Fibroblast of skin of right quadriceps (primary cell): Measurements from ENCODE around the gene DNAJA4.

Source experiments
- DNase-seq: peaks from one replicate; pipeline ENCODE4 v3.0.0-alpha.2; 2013

The DNAJA4 gene

DNA sequence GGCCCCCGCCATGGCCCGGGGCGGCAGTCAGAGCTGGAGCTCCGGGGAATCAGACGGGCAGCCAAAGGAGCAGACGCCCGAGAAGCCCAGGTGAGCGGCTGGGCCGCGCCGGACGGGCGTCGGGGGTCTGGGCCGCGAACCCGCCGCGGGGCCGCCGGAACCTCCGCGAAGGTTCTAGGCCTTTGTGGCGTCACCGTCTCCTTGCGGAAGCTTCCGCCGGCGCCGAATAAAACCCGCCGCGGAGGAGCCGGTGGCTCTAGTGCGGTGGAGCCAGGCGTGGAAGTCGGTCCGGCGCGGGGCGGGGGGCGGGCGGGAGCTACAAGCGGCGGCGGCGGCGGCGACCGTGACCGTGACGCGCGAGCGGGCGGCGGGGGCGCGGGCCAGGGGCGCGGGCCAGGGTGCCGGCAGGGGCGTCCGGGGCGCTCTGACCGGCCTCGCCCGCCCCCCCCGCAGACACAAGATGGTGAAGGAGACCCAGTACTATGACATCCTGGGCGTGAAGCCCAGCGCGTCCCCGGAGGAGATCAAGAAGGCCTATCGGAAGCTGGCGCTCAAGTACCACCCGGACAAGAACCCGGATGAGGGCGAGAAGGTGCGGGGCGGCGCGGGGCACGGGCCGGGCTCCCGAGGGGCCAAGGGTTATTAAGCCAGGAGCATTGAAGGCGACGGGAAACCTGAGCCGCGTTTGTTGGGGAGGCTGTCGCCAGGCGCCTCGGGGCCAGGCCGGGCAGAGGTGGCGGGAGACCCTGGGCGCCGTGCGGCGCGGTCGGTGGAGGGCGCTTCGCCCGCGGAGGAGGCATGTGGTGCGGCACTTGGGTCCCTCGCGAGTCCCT, at the start of gene DNAJA4:
DNAJA4 (plus strand) TSS at position 259 of the 833 bp plus-strand sequence; CDS start at position 461, 202 bp downstream.
- peak; percentile 45 for DNase-seq

DNA sequence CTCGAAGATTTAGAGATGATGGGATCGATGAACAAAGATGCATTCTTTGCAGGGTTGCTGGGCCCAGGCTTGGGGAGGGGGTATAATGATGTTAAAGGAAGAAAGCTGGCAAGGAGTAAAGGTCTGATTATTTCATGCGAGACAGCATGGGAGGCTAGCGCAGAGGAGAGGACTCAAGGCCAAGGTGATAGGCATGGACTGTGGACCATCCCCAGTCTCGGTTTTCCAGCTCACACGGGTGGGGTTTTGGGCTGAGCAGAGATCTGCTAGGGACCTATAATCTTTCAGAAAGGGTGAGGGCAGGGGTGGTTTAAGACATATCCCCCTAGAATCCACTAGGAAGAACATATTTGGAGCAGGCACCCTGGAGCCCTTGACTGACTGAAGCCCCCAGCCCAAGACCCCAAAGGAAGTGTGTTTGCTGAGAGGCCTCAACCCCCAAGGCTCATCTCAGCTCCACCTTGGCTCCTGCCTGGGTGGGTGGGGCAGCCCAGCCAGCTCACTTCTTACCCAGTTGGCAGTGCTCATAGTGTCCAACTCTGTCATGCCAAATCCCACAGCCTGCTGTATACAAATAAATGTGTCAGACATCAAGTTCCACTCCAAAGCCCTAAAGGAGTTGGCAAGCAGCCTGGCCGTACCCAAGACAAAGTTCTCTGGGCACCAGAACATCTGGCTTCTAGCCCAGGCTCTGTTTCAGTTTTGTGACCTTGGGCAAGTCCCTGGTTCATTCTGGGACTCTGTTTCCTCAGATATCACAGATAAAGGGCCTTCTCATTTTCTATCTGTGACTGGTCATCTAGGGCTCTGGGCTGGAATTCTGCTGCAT, 47.9 kb upstream of the DNAJA4 start:
- DNase-seq: no peak

DNA sequence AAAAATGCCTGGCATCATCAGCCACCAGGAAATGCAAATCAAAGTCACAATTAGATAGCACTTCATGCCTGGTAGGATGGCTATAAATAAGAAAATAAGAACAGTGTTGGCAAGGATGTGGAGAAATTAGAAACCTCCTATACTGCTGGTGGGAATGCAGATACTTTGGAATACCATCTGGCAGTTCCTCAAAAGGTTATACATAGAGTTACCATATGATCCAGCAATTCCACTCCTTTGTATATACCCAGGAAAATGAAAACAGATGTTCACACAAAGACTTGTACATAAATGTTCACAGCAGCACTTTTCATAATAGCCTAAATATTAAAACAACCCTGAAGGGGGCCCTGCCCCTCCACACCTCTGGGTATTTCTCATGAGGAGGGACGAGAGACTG, 43.6 kb upstream of the DNAJA4 start:
- peak; percentile 21 for DNase-seq

DNA sequence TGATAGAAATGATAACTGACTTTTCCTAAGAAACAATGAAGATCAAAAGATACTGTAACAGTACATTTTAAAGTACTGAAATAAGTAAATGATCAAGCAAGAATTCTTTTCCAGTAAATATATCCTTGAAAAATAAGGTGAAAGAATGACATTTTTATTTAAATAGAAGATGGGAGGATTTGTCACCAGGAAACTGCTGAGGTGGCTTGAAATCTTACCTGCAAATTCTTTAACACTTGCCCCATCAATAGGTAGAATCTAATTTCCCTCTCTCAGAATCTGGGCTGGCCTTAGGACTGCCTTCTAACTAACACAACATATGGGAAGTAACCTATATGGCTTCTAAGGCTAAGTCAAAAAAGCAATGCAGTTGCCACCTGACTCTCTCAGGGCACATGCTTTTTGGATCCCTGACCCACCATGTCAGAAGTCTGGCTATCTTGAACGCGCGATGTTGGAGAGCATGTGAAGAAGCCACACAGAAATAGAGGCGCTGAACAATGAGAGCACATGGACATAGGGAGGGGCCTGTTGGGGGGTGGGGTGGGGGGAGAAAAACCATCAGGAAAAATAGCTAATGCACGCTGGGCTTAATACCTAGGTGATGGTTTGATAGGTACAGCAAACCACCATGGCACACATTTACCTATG, 41.5 kb upstream of the DNAJA4 start:
- no peak for DNase-seq

DNA sequence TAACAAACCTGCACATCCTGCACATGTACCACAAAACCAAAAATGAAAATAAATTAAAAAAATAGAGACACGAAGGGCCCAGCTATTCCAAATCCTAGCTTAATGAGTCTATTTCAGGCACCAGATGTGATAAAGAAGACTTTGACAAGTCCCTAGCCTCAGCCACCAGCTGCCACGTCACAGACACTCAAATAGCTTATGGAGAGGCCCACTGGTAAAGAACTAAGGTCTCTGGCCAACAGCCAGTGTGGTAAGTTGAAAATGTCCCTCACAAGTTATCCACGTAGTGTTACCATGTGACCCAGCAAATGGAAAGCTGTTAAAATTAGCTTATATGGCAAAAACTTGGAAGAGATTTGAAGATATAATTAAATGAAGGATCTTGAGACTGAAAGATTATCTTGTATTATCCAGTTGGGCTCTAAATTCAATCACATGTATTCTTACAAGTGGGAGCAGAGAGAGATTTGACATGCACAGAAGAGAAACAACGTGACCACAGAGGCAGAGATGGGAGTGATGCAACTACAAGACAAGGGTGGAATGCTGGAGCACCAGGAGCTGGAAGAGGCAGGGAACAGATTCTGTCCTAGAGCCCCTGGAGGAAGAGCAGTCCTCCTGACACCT, 40.9 kb upstream of the DNAJA4 start:
- peak; percentile 17 for DNase-seq

DNA sequence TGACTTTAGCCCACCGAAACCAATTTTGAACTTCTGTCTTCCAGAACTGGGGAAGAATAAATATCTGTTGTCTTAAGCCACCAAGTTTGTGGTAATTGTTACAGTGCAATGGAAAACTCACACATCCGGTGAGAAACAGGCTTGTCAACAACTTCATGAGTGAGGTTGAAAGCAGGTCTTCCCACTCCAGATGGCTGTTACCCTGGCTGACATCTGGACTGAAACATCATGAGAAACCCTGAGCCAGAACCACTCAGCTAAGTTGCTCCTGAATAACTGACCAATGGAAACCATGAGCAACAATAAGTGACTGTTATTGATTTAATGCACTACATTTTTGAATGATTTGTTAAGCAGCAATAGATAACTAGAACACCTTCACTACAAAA, 40.3 kb upstream of the DNAJA4 start:
- no peak for DNase-seq

DNA sequence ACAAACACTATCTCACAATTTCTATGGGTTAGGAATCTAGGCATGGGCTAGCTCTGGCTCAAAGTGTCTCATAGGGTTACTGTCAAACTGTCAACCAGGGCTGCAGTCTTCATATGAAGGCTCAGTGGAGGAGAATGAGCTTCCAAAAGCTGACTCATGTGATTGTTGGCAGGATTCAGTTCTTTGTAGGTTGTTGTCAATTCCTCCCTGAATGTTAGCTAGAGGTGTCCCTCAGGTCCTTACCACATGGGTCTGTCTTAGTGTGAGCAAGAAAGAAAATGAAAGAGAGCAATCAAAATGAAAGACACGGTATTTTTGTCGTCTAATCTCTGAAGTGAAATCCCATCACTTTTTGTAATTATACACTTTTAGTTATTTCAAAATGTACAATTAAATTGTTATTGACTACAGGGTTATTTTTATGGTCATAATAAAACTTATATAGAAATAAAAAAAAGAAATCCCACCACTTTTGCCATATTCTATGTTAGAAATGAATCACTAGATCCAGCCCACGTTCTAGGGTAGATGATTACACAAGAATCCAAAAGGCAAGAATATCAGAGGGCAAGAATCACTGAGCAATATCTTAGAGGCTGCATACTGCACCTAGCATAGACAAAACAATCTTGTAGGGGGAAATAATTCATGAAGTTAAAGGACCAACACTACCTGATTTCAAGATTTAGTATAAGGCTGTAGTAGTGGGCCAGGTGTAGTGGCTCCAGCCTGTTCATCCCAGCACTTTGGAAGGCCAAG, 38.4 kb upstream of the DNAJA4 start:
- DNase-seq: no peak

DNA sequence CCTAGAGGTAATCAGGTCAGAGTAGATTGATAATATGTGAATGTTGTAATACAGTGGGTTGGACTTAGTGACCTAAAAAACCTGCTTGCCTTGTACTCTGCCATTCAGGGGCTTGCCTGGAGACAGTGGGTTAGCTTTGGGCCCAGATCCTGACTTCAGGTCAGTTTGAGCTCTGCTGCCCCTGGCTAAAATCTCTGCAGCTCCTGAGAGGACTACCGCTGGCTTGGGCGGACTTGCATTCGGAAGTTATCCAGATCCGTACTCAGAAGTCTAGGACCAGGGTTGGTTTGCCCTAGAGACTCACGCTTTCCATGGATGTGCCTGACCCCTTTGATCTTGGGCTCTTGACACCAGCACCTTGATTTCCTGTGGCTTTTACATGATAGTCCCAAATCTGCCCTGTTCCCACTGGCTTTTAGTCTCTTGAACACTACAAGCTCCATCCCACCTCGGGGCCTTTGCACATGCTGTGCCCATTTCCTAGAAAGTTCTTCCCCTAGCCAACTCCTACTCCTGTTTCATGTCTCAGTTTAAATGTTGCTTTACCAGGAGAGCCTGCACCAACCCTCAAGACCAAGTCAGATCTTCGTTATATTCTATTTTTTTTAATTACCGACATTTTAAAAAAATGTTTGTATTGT, 35.9 kb upstream of the DNAJA4 start:
- no peak for DNase-seq

DNA sequence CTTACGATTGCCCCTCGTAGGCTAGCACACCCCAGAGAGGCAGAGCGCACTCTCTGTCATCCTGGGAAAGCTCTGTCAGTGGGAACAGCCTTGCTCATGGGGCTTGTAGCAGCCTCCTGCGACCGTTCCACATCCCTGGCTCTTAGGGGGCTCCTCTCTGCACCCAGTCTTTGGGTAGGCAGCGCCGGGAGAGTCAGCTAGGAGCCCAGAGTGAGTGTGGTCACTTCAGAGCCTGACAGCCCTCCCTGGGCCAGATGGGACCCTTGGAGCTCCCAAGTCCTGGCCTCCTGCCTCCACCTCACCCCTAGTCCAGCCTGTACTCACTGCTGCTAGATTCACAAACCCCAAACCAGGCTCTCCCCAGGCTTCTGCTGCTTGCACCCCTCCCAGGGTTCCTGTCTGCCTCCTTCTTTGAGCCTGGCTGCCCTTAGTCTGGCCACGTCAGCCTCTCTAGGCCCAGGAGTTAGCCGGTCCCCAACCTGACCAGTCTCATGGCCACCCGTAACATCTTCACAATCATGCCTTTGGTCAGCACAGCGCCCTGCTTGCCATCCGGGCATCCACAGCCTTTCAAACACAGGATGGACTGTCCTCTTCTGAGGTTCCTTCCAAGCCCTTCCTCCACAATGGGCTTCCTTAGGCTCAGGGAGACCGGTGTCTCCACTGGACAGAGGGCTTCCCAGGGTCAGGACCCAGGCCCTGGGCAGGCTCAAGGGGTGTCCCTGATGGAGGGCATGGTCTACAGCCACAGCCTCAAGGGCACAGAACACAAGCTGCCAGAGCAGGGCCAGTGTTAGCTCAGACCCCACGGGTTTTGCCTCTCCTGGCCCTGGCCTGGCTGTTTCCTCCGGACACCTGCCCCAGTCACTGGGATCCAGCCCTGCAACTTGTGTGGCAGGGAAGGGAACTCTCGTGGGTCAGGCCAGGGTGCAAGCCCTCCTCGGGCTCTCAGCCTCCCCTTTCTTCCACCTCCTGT, 34.6 kb upstream of the DNAJA4 start:
- DNase-seq: no peak

DNA sequence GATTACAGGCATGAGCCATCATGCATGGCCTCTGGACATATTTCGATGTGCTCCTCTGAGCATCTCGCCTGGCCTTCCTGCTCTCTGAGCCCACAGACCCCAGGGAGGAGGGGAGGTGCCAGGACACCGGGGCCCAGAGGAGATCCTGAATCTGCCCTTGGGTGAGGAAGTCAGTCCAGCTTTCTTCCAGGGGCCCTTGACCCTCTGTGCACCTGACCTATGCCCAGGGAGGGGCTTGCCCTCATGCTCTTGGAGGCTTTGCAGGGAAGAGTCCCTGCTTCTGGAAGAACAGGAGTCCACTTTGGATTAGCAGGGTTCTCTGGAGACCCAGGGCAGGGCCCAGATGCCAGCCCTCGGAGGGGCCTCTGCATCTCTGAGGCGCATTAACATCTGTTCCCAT, 31.4 kb upstream of the DNAJA4 start:
- DNase-seq: no peak

DNA sequence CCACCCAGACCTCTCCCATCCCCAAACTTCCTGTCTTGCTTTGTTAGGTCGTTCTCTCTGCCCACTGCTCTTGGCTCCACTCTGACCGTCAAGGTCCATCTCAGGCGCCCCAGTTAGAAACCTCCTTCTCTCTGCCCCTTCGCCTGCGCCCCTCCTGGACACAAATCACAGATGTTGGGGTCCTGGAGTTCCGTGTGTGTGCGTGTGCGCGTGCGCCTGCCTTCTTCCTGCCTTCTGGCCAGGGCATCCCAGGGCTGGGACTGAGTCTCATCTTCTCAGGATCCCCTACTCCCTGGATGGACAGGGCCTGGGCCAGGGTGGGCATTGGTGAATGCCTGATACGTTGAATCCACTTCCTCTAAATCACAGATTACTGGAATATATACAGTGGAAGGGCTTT, 30.9 kb upstream of the DNAJA4 start:
- no peak for DNase-seq

DNA sequence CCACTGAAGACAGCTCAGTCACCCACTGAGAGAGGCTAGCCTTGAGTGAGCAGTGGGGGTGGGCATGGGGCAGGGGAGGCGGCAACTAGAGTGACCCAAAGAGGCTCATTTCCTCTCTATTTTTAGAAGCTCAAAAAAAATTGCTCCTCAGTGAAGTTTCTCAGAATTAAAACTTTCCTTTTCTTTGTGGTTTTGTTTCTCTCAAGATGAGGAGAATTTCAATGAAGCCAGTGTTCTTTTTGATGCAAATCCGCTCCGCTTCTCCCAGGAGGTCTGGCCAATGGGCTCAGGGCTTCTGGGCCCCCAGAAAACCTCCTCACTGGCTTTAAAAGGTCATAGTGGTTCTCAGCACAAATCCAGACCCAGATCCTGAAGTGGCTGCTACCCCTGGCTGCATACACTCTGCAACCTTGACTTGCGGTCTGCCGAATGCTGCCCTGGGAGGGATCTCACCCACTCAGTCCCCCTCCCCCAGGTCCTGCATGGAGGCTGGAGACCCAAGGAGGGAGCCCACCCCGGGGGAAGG, 29.8 kb upstream of the DNAJA4 start, which contains the start of gene ACSBG1:
ACSBG1 (minus strand) TSS at position 51 of the 526 bp plus-strand sequence. CDS start 64 bp downstream, outside the sequence.
- no peak for DNase-seq

DNA sequence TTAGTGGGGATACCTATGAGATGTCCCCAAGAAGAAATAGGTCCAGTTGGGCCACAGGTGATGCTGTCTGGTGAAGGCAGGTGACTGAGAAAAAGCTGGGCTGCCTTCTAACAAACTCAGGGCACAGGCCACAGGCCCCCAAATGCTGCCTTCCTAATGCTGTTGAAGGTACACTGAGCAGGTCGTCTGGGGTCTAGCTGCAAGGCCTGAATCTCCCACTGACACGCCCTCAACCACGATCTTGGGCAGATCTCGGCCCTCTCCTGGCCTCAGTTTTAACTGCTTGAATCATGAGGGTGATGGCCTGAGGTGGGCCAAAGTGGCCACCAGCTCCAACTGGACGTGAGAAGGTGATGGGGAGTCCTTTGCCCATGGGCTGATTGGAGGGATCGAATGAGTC, 27.9 kb upstream of the DNAJA4 start:
- DNase-seq: no peak

DNA sequence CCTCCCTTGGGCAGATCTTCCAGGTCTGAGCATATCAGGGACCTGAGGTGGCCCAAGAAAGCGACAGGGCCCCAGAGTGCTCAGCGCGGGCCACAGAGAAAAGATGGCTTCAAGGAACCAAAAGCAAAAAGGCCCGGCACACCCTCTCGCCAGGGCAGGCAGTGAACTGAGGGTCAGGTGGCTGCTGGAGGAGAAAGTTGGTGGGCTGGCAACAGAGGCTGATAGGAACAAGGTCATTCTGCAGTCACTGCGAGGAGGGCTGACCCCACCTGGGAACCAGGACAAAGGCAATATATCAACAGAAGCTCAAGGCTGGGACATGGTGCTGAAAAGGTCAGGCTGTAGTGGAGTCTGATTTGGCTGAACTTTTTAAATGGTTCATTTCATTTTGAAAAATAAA, 27.2 kb upstream of the DNAJA4 start:
- no peak for DNase-seq

DNA sequence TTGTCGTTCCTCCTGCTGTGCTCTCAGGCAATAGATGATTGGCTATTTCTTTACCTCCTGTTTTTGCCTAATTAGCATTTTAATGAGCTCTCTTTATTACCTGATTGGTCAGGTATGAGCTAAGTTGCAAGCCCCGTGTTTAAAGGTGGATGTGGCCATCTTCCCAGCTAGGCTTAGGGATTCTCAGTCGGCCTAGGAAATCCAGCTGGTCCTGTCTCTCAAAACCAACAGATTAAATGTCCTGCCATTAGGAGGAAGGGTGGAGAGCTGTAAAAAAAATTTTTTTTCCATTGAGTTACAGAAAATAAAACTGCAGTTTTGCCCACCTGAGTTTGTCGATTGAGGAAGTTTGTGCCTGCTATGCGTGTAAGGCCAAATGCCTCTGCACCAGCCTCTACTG, 24.6 kb upstream of the DNAJA4 start:
- no peak for DNase-seq

DNA sequence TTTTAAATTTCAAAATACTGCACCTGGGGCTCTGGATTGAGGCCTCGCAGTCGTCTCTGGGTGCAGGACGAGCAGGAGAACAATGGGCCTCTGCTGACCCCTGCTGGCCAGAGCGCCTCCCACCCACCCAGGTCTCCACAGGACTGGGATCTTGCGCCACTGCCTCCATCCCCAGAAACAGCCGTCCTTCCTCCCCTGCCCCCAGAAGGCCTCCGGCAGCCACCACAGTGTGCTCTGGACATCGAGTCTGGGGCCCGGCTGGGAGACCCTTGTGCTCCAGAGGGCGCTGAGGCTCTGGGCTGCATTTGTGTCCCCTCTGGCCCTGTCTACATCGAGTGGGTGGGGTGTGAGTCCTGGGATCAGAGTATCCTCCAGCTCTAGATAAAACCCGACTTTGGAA, 23.3 kb upstream of the DNAJA4 start:
- DNase-seq: peak; percentile 61

DNA sequence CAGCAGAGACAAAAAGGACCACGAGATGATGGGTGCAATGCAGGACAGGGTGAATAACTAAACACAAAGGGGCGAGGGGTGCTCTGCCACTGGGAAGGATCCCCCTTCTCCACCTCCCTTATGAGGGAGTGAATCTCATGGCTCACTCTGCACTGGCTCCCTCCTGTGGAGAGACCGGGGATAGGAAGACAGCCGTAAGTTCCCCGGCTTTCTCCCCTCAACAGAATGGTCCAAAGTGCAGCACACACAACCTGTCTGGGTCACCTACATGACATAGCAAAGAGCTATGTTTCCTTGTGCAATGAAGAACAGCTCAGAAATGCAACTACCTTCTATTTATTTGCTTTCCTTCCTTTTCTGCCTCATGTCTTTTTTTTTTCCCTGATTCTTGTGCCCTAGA, 22.2 kb upstream of the DNAJA4 start:
- DNase-seq: no peak

DNA sequence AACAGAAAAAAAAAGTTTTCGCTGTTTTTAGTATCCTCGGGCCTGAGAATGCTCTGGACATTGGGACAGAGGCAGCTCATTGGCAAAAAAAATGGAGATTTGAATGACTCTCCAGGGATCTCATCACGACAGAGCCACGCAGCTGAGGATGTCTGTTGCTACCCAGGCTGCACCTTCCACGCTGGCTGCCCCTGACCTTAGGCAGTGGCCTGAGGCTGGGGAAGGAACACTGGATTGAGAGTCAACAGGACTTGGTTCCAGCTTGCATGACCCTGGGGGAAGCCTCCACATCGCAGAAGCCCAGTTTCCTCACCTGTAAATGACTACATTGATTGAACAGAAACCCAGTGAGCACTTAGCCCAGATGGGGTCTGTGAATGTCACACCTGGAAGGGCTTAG, 21.3 kb upstream of the DNAJA4 start:
- no peak for DNase-seq

DNA sequence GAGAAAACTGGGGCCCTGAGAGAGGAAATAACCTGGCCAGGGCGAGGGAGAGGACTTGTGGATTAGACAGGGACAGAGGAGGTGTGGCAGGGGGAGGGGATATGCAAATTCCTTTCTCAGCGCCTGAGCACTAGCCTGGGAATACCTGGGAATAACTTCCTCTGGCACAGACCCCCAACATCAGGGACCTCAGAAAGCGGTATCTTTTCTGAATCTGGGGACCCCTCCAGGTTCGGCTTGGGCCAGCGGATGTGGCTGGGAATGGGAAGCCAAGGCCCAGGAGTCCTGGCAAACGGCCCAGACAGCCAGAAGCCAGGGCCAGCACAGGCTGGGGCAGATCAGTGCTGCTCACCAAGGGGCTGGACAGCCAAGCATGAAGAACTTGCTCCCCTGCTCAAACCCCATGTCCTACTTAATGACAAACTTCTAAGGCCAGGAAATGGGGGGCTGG, 20.8 kb upstream of the DNAJA4 start:
- DNase-seq: no peak

DNA sequence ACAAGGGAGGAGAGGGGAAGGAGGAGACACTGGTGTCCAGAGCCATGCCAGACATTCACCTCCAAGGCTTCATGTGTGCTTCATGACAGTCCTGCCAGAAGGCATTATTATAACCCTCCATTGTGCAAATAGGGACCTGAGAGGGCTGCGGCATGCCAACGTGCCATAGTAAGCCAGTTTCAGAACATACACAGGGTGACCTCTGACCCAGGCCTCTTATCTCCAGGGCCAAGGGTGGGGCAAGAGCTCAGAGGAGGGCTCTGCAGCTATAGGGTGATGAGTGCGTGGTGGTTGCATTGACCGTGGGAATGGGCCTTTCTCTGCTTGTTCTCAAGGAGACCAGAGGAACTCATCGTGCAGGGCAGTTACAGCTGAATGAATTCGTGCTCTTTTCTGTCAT, 20.3 kb upstream of the DNAJA4 start:
- no peak for DNase-seq
